ENCODE data around the gene AKR1C1.
A peak's percentile ranks its signal among the peaks of the same experiment; 100 is the strongest.
"Not testable (repeated sequence)": the region's sequence is repeated elsewhere in the genome, so short reads cannot be mapped to it uniquely, and the experiment has no call there.

AKR1C1 gene

GRCh38 chr10:4951512-4952162 is 11.6 kb upstream of the AKR1C1 start:
- not testable (repeated sequence) for H3K27ac ChIP-seq (ENCODE audit: low read depth, low read length); H3K4me3 ChIP-seq (ENCODE audit: low read depth, low read length); H3K36me3 ChIP-seq (ENCODE audit: insufficient read depth, low read length); H2AFZ ChIP-seq (ENCODE audit: low read length, unreplicated experiment); H3K27me3 ChIP-seq (ENCODE audit: insufficient read depth, low read length); H3K79me2 ChIP-seq (ENCODE audit: control insufficient read depth, insufficient read depth, low read length, unreplicated experiment)
- H3K4me1 ChIP-seq (ENCODE audit: control insufficient read depth, insufficient read depth, low read length, unreplicated experiment) = peaks cover 27% of the 10 kb centered on the region

- Histone ChIP-seq H3K79me2 (ENCODE audit: control insufficient read depth, insufficient read depth, low read length, unreplicated experiment) (no peaks in the 10 kb centered on the region), H3K4me3 (ENCODE audit: low read depth, low read length) (no peak overlapping the region), H3K27me3 (ENCODE audit: insufficient read depth, low read length) (no peaks in the 10 kb centered on the region), H3K27ac (ENCODE audit: low read depth, low read length) (no peak overlapping the region), H3K36me3 (ENCODE audit: insufficient read depth, low read length) (no peaks in the 10 kb centered on the region), H2AFZ (ENCODE audit: low read length, unreplicated experiment) (no peak overlapping the region), H3K4me1 (ENCODE audit: control insufficient read depth, insufficient read depth, low read length, unreplicated experiment) (peaks cover 15% of the 10 kb centered on the region)
Measured at GRCh38 chr10:4953405-4953804, 9.8 kb upstream of the AKR1C1 start.

DNA sequence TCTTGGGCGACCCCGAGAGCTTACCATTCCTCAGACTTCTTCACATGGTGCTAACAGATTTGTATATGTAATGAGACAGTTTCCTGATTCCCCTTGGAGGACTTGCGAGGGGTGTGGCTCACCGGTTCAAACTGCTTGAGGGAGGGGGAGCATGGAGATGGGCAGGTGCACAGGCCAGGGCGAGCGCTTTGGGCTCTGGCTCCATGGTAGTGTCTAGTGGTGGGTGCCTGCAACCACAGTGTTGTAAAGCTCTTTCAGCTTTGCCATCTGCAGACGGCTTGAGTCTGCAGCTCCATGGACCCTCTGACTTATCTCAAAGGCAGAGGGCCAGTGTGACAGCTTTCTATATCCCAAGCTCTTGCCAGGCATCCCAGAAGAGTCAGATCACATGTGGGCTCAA is 7.1 kb upstream of the AKR1C1 start:
- not testable (repeated sequence) for H2AFZ ChIP-seq (ENCODE audit: low read length, unreplicated experiment); H3K79me2 ChIP-seq (ENCODE audit: control insufficient read depth, insufficient read depth, low read length, unreplicated experiment); H3K4me1 ChIP-seq (ENCODE audit: control insufficient read depth, insufficient read depth, low read length, unreplicated experiment); H3K27me3 ChIP-seq (ENCODE audit: insufficient read depth, low read length); H3K4me3 ChIP-seq (ENCODE audit: low read depth, low read length); H3K27ac ChIP-seq (ENCODE audit: low read depth, low read length); H3K36me3 ChIP-seq (ENCODE audit: insufficient read depth, low read length)

DNA sequence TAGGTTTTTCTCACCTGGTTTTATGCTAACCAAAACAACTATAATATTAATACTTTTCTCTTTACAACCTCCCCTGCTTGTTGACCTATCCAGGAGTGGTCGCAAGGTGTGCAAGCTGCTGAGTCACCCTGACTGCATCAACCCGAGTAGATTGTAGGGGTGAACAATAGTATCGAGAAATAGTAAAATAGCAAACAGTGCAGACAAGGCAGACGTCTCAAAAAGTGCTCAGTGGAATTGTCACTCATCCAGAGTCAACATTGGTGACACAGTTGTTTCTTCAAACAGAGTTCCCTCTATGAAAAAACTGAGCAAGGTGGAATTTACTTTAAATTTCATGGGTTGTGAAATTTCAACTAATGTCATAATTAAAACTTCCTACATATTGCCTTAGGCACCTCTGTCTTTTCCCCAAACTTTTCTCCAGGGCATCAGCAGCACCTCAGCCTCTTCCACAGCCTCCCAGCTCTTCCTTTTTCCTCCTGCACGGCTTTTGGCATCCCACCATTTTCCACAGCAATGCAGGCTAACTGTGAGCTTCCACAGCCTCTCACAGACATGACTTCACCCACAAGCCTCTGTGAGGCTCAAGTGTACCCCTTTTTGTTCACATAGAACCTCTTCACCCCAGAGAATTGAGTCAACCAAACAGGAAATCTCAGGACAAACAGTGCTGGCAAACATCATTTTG is 6.1 kb upstream of the AKR1C1 start:
- not testable (repeated sequence) for H3K4me1 ChIP-seq (ENCODE audit: control insufficient read depth, insufficient read depth, low read length, unreplicated experiment)

DNA sequence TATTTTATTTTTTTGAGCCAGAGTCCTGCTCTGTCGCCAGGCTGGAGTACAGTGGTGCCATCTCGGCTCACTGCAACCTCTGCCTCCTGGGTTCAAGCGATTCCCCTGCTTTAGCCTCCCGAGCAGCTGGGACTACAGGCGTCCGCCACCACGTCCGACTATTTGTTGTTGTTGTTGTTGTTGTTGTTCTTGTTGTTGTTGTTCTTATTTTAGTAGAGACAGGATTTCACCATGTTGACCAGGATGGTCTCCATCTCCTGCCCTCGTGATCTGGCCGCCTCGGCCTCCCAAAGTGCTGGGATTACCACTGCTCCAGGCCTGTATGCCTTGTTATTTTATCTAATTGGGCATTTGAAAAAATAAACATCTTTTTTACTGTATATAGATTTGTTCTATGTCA is 1.7 kb upstream of the AKR1C1 start:
- not testable (repeated sequence) for H3K4me3 ChIP-seq (ENCODE audit: low read depth, low read length); H3K36me3 ChIP-seq (ENCODE audit: insufficient read depth, low read length); H2AFZ ChIP-seq (ENCODE audit: low read length, unreplicated experiment); H3K79me2 ChIP-seq (ENCODE audit: control insufficient read depth, insufficient read depth, low read length, unreplicated experiment); H3K27ac ChIP-seq (ENCODE audit: low read depth, low read length); H3K27me3 ChIP-seq (ENCODE audit: insufficient read depth, low read length)
- H3K4me1 ChIP-seq (ENCODE audit: control insufficient read depth, insufficient read depth, low read length, unreplicated experiment) = peaks cover 14% of the 10 kb centered on the region

More for the DNA sequence above, 6.1 kb upstream of the AKR1C1 start:
- not testable (repeated sequence) for H3K27ac ChIP-seq (ENCODE audit: low read depth, low read length); H3K36me3 ChIP-seq (ENCODE audit: insufficient read depth, low read length); H2AFZ ChIP-seq (ENCODE audit: low read length, unreplicated experiment); H3K27me3 ChIP-seq (ENCODE audit: insufficient read depth, low read length); H3K4me3 ChIP-seq (ENCODE audit: low read depth, low read length); H3K79me2 ChIP-seq (ENCODE audit: control insufficient read depth, insufficient read depth, low read length, unreplicated experiment)

- H3K4me3 ChIP-seq (ENCODE audit: low read depth, low read length); H3K27me3 ChIP-seq (ENCODE audit: insufficient read depth, low read length); H2AFZ ChIP-seq (ENCODE audit: low read length, unreplicated experiment); H3K36me3 ChIP-seq (ENCODE audit: insufficient read depth, low read length); H3K79me2 ChIP-seq (ENCODE audit: control insufficient read depth, insufficient read depth, low read length, unreplicated experiment): not testable (repeated sequence)
- Histone ChIP-seq H3K27ac (ENCODE audit: low read depth, low read length) (peak overlapping the region; percentile 41), H3K4me1 (ENCODE audit: control insufficient read depth, insufficient read depth, low read length, unreplicated experiment) (peaks cover 14% of the 10 kb centered on the region)
Measured at GRCh38 chr10:4962308-4962707, 907 bp upstream of the AKR1C1 start.

- peak overlapping the region; percentile 66 for H3K4me3 ChIP-seq (ENCODE audit: low read depth, low read length)
- H3K79me2 ChIP-seq (ENCODE audit: control insufficient read depth, insufficient read depth, low read length, unreplicated experiment); H3K27me3 ChIP-seq (ENCODE audit: insufficient read depth, low read length); H2AFZ ChIP-seq (ENCODE audit: low read length, unreplicated experiment); H3K36me3 ChIP-seq (ENCODE audit: insufficient read depth, low read length); H3K27ac ChIP-seq (ENCODE audit: low read depth, low read length); H3K4me1 ChIP-seq (ENCODE audit: control insufficient read depth, insufficient read depth, low read length, unreplicated experiment): not testable (repeated sequence)
Measured at GRCh38 chr10:4963815-4964154, 570 bp downstream of the AKR1C1 start.

GRCh38 chr10:4965763-4966162 is 2.5 kb downstream of the AKR1C1 start:
- not testable (repeated sequence) for H3K27me3 ChIP-seq (ENCODE audit: insufficient read depth, low read length); H3K79me2 ChIP-seq (ENCODE audit: control insufficient read depth, insufficient read depth, low read length, unreplicated experiment); H3K4me3 ChIP-seq (ENCODE audit: low read depth, low read length); H3K4me1 ChIP-seq (ENCODE audit: control insufficient read depth, insufficient read depth, low read length, unreplicated experiment); H3K27ac ChIP-seq (ENCODE audit: low read depth, low read length); H2AFZ ChIP-seq (ENCODE audit: low read length, unreplicated experiment)
- peaks cover 15% of the 10 kb centered on the region for H3K36me3 ChIP-seq (ENCODE audit: insufficient read depth, low read length)

- not testable (repeated sequence) for H3K4me1 ChIP-seq (ENCODE audit: control insufficient read depth, insufficient read depth, low read length, unreplicated experiment); H3K27me3 ChIP-seq (ENCODE audit: insufficient read depth, low read length); H3K4me3 ChIP-seq (ENCODE audit: low read depth, low read length); H3K79me2 ChIP-seq (ENCODE audit: control insufficient read depth, insufficient read depth, low read length, unreplicated experiment); H2AFZ ChIP-seq (ENCODE audit: low read length, unreplicated experiment); H3K27ac ChIP-seq (ENCODE audit: low read depth, low read length)
- peaks cover 15% of the 10 kb centered on the region for H3K36me3 ChIP-seq (ENCODE audit: insufficient read depth, low read length)
Measured at GRCh38 chr10:4967189-4967588, 4.0 kb downstream of the AKR1C1 start.

GRCh38 chr10:4969289-4969688 is 6.1 kb downstream of the AKR1C1 start:
- H3K36me3 ChIP-seq (ENCODE audit: insufficient read depth, low read length) = peaks cover 15% of the 10 kb centered on the region
- not testable (repeated sequence) for H3K4me3 ChIP-seq (ENCODE audit: low read depth, low read length); H3K27me3 ChIP-seq (ENCODE audit: insufficient read depth, low read length); H3K79me2 ChIP-seq (ENCODE audit: control insufficient read depth, insufficient read depth, low read length, unreplicated experiment); H3K27ac ChIP-seq (ENCODE audit: low read depth, low read length); H3K4me1 ChIP-seq (ENCODE audit: control insufficient read depth, insufficient read depth, low read length, unreplicated experiment); H2AFZ ChIP-seq (ENCODE audit: low read length, unreplicated experiment)

DNA sequence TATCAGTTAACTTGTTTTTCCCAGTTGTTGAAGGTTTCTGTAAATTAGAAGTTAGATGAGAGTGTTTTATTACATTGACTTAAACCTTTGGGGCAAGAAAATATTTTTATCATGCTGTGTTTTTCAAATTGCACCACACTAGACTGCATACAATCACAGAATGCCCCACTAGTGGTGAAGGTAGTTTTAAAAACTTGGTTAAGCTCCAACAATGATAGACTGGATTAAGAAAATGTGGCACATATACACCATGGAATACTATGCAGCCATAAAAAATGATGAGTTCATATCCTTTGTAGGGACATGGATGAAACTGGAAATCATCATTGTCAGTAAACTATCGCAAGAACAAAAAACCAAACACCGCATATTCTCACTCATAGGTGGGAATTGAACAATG is 7.1 kb downstream of the AKR1C1 start:
- not testable (repeated sequence) for H3K4me1 ChIP-seq (ENCODE audit: control insufficient read depth, insufficient read depth, low read length, unreplicated experiment); H2AFZ ChIP-seq (ENCODE audit: low read length, unreplicated experiment); H3K27ac ChIP-seq (ENCODE audit: low read depth, low read length); H3K79me2 ChIP-seq (ENCODE audit: control insufficient read depth, insufficient read depth, low read length, unreplicated experiment); H3K27me3 ChIP-seq (ENCODE audit: insufficient read depth, low read length); H3K4me3 ChIP-seq (ENCODE audit: low read depth, low read length)
- peaks cover 15% of the 10 kb centered on the region for H3K36me3 ChIP-seq (ENCODE audit: insufficient read depth, low read length)

Data from ACC112 (cell line).